GM18505 (cell line): ENCODE results near the gene NGFR.

Experiments used
- ATAC-seq: cut with Tn5 transposase; IDR thresholded peaks from one replicate; pipeline ENCODE4 v1.9.1; 2021; ENCODE audit not compliant: unreplicated experiment
- POLR2A ChIP-seq: IDR thresholded peaks from 4 replicates; pipeline ENCODE4 v1.6.1; 2011; ENCODE audit warnings: borderline replicate concordance; ENCODE audit not compliant: insufficient read depth, insufficient read length; ENCODE audit errors: extremely low read depth

Gene NGFR

GRCh38 chr17:49473900-49474751, 21.0 kb upstream of the NGFR start:
- no peak for TF ChIP-seq POLR2A
- no peak for ATAC-seq

GRCh38 chr17:49477709-49478108, 17.4 kb upstream of the NGFR start:
- no peak for TF ChIP-seq POLR2A
- ATAC-seq = no peak

GRCh38 chr17:49480836-49481615, 14.1 kb upstream of the NGFR start:
- no peak for ATAC-seq

GRCh38 chr17:49482144-49482817, 12.8 kb upstream of the NGFR start:
- TF ChIP-seq POLR2A = no peak

More at GRCh38 chr17:49480836-49481615, 14.1 kb upstream of the NGFR start:
- no peak for TF ChIP-seq POLR2A

GRCh38 chr17:49483599-49484509, 11.2 kb upstream of the NGFR start:
- TF ChIP-seq POLR2A = no peak
- no peak for ATAC-seq

More at GRCh38 chr17:49482144-49482817, 12.8 kb upstream of the NGFR start:
- no peak for ATAC-seq

GRCh38 chr17:49484588-49484987, 10.5 kb upstream of the NGFR start:
- ATAC-seq = no peak

GRCh38 chr17:49486012-49486641, 9.0 kb upstream of the NGFR start:
- ATAC-seq = no peak
- no peak for TF ChIP-seq POLR2A

More at GRCh38 chr17:49484588-49484987, 10.5 kb upstream of the NGFR start:
- TF ChIP-seq POLR2A = no peak

- no peak for TF ChIP-seq POLR2A
- no peak for ATAC-seq
Measured at GRCh38 chr17:49487183-49487582, 7.9 kb upstream of the NGFR start.

GRCh38 chr17:49488612-49489011, 6.5 kb upstream of the NGFR start:
- no peak for ATAC-seq
- TF ChIP-seq POLR2A = no peak

- no peak for ATAC-seq
Measured at GRCh38 chr17:49489348-49489747, 5.7 kb upstream of the NGFR start.

GRCh38 chr17:49490276-49490675, 4.8 kb upstream of the NGFR start:
- TF ChIP-seq POLR2A = no peak
- no peak for ATAC-seq

More at GRCh38 chr17:49489348-49489747, 5.7 kb upstream of the NGFR start:
- no peak for TF ChIP-seq POLR2A
